ENCODE data around the gene MYD88.

DNA sequence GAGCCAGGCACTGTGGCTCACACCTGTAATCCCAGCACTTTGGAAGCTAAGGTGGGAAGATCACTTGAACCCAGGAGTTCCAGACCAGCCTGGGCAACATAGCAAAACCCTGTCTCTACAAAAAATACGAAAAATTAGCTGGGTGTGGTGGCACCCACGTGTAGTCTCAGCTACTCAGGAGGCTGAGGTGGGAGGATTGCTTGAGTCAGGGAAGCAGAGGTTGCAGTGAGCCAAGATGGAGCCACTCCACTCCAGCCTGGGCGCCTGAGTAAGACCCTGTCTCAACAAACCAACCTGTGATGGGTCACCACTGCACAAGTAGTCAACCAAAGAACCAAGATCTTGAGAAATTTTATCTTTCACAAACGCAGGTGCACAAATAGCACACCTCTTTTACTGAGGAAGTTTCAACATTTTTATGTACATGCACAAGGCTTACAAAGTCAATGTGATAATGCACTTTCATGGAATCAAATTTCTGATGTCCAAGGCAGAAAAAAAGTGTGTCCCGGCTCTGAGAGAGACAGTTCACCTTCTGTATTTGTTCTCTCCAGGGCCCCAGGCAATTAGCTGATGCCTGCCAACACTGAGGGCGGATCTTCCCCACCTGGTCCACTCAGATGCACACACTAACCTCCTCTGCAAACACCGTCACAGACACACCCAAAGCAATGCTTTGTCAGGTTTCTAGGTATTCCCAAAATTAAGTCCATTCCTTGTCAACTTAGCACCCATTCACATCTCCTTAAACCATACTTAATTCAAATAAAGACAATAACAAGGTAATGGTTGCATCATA, 13.9 kb upstream of the MYD88 start:
- TF ChIP-seq, protein P1, sequence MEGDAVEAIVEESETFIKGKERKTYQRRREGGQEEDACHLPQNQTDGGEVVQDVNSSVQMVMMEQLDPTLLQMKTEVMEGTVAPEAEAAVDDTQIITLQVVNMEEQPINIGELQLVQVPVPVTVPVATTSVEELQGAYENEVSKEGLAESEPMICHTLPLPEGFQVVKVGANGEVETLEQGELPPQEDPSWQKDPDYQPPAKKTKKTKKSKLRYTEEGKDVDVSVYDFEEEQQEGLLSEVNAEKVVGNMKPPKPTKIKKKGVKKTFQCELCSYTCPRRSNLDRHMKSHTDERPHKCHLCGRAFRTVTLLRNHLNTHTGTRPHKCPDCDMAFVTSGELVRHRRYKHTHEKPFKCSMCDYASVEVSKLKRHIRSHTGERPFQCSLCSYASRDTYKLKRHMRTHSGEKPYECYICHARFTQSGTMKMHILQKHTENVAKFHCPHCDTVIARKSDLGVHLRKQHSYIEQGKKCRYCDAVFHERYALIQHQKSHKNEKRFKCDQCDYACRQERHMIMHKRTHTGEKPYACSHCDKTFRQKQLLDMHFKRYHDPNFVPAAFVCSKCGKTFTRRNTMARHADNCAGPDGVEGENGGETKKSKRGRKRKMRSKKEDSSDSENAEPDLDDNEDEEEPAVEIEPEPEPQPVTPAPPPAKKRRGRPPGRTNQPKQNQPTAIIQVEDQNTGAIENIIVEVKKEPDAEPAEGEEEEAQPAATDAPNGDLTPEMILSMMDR (IDR thresholded peaks at IDR 0.05) = no peak
- TF ChIP-seq POLR2A (IDR thresholded peaks at IDR 0.05) = no peak
